Testis (tissue), 3 donors: ENCODE measurements around the gene ARRDC1. TPM values are rescaled to one million over a fixed set of nuclear protein-coding genes. Genes with fewer than 3 reads are reported as not detected.

Experiments used
- DNase-seq: peaks from one replicate; pipeline ENCODE4 v3.0.0-alpha.2; 2019
- H3K27ac ChIP-seq, 2 donors: fragments of 200-600 bp; sonication (generic); one replicate each; pipeline ENCODE4 v1.5.1; 2019
- H3K27me3 ChIP-seq: fragments of 200-600 bp; sonication (generic); one replicate; pipeline ENCODE4 v1.5.1; 2019
- H3K36me3 ChIP-seq: fragments of 200-600 bp; sonication (generic); one replicate; pipeline ENCODE4 v1.5.1; 2017; ENCODE audit warnings: low read depth; ENCODE audit errors: missing control alignments
- H3K4me1 ChIP-seq: fragments of 200-600 bp; sonication (generic); one replicate; pipeline ENCODE4 v1.5.1; 2019
- H3K4me3 ChIP-seq, 2 donors: fragments of 200-600 bp; sonication (generic); one replicate each; pipeline ENCODE4 v1.5.1; 2017 to 2019
- H3K9me3 ChIP-seq: fragments of 200-600 bp; sonication (generic); one replicate; pipeline ENCODE4 v1.5.1; 2017
- CTCF ChIP-seq, 3 experiments: fragments of 450-650 bp in 2 of 3; fragments of 200-600 bp in 1 of 3; sonication (generic) in 1 of 3; IDR thresholded peaks; one replicate each; pipeline ENCODE4 v1.5.1; 2016 to 2019; ENCODE audit warnings: antibody characterized with exemption in 3 of 3, mild to moderate bottlenecking in 2 of 3, moderate library complexity in 1 of 3
- POLR2A ChIP-seq: fragments of 450-650 bp; IDR thresholded peaks from one replicate; pipeline ENCODE4 v1.6.1; 2017; ENCODE audit warnings: antibody characterized with exemption, mild to moderate bottlenecking, moderate library complexity
- WGBS, 2 donors: methylation state at CpG; one replicate each; pipeline ENCODE4 v1.1.5; 2018; 5-methylcytosine and 5-hydroxymethylcytosine counted together
- intact Hi-C: fragments of 100-400 bp; cut with DNase I; formaldehyde crosslinking; loops from one replicate; pipeline ENCODE4 v1.15.1; 2023; ENCODE audit warnings: low total_unique reads
- polyA plus RNA-seq: library from polyadenylated mRNA; stranded (reverse); fragments of 350-450 nt; fragmentation: Illumina TruSeq; extraction: RNeasy Lipid Tissue Mini Kit (QIAGEN cat#74804); gene quantifications from one replicate; pipeline ENCODE4 v1.2.3, GENCODE V29; 2014; ENCODE audit warnings: low read depth, low replicate concordance; ENCODE audit not compliant: insufficient read depth
- total RNA-seq, 2 donors: library from RNA; depleted of rRNA; stranded (reverse); fragments of >200 nt; gene quantifications; one replicate each; pipeline ENCODE4 v1.2.3, GENCODE V29; 2016

ARRDC1 gene
- total and polyA plus RNA-seq, 3 donors from 2014 or later = 36.8 to 47.6 (median 38.2) TPM

DNA sequence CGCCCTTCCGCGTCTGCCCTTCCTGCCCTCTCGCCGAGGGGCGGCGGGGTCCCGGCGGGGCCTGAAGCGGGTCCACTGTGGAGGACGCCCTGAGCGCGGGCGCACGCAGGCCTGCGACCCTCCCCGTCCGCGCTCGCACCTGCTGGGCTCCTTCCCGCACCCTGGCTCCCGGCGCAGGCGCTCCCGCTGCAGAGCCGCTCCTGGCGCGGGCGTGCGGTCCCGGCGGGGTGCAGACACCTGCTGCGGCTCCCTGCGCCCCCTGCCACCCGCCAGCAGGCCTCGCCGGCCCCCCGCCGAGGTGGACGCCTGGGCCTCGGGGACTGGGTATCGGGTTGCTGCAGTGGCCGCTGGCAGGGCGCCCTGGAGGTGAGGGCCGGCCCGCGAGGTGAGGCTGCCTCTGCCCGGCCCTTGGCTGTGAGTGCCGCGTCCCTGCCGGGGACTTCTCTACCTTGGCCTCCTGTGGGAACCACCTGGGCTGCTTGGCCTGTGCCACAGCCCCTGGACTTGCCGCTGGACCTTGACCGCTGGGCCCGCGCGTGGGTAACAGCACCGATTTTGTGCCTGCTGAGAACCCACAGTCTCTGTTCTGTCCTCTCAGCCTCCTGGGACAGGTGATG, 627 bp downstream of the ARRDC1 start:
- 6% methylated on average over 32 of the region's 57 CpGs; no CpG with 5 or more reads in 1 of the 2 donors for WGBS, 2 donors
- Histone ChIP-seq H3K36me3 (no peaks in the 10 kb centered on the region), H3K9me3 (no peaks in the 10 kb centered on the region), H3K4me1 (peaks cover 22% of the 10 kb centered on the region), H3K27me3 (no peaks in the 10 kb centered on the region), H3K4me3 (peak overlapping the region; percentile 63 to 67), H3K27ac (peak overlapping the region in 1 of 2 donors; percentile 72)
- no peak for TF ChIP-seq POLR2A
- no peak for TF ChIP-seq CTCF (IDR thresholded peaks at IDR 0.05)
- intact Hi-C loops = no loop called here
- DNase-seq = no peak

DNA sequence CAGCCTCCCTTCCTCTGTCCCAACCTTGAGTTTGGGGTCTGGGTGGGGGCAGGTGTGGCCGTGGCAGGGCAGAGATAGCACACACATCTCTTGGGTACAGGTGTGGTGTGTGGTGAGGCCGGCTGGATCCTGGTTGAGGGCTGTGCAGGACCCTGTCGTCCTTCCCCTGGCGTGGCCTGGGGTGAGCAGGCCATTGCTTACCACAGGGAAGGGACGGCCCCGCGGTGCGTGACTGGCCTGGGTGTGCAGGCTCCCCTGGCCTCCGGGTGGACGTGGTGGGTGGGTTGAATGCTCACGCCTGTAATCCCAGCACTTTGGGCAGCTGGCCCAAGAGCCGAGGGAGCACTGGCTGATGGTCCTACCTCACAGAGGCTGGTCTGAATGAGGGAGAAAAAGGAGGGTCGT, 1.2 kb downstream of the ARRDC1 start:
- Histone ChIP-seq H3K4me1 (peaks cover 24% of the 10 kb centered on the region), H3K27ac (no peak overlapping the region), H3K27me3 (no peaks in the 10 kb centered on the region), H3K4me3 (peak overlapping the region in 1 of 2 donors; percentile 63), H3K36me3 (no peaks in the 10 kb centered on the region), H3K9me3 (no peaks in the 10 kb centered on the region)
- intact Hi-C loops = no loop called here
- DNase-seq = no peak
- no peak for TF ChIP-seq CTCF (IDR thresholded peaks at IDR 0.05)
- TF ChIP-seq POLR2A = no peak
- 23 to 32% methylated on average over 11 to 13 of the region's 13 CpGs for WGBS, 2 donors

- no peak overlapping the region for H3K4me3 ChIP-seq
- peaks cover 30% of the 10 kb centered on the region for H3K4me1 ChIP-seq
- no peaks in the 10 kb centered on the region for H3K9me3 ChIP-seq
- DNase-seq = no peak
- H3K36me3 ChIP-seq = no peaks in the 10 kb centered on the region
- H3K27ac ChIP-seq = no peak overlapping the region
- H3K27me3 ChIP-seq = no peaks in the 10 kb centered on the region
- intact Hi-C loops = no loop called here
- TF ChIP-seq POLR2A (no peak), CTCF (IDR thresholded peaks at IDR 0.05) (no peak)
- 35 to 56% methylated on average over 6 to 17 of the region's 17 CpGs for WGBS, 2 donors
Measured at GRCh38 chr9:137607141-137607857, 1.8 kb downstream of the ARRDC1 start.

DNA sequence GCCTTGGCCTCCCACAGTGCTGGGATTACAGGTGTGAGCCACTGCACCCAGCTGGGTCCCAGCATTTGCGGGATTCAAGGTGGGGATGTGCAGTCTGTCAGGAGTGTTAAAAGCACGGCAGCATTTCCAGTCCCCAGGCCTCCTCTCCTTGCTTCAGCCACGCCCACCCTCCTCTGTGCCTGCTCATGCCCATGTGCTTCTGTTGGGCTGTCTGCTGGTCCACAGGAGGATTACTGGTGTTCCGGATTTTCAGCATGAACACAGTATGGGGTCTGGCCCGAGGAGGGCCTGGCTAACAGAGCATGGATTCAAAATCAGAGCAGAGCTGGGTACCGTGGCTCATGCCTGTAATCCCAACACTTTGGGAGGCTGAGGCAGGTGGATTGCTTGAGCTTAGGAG, 5.5 kb downstream of the ARRDC1 start:
- WGBS, 2 donors = 90 to 94% methylated on average over 3 to 6 of the region's 6 CpGs
- intact Hi-C loops = no loop called here
- H3K4me1 ChIP-seq = peaks cover 30% of the 10 kb centered on the region
- no peak for DNase-seq
- H3K36me3 ChIP-seq = no peaks in the 10 kb centered on the region
- no peaks in the 10 kb centered on the region for H3K27me3 ChIP-seq
- no peak overlapping the region for H3K4me3 ChIP-seq
- no peaks in the 10 kb centered on the region for H3K9me3 ChIP-seq
- H3K27ac ChIP-seq = no peak overlapping the region
- TF ChIP-seq POLR2A (no peak), CTCF (IDR thresholded peaks at IDR 0.05) (no peak)
